Esophagus muscularis mucosa (tissue), 4 donors: ENCODE results near the gene PPP1R37. TPM values are rescaled to one million over a fixed set of nuclear protein-coding genes. Genes with fewer than 3 reads are reported as not detected.

Experiments used
- DNase-seq: peaks from one replicate; pipeline ENCODE4 v3.0.0-alpha.2; 2017; ENCODE audit errors: extremely low spot score
- H3K27ac ChIP-seq, 4 donors: fragments of 200-600 bp; sonication (generic); replicated peaks in 1 of 4; 1 replicate in 3 of 4; 2 replicates in 1 of 4; pipeline ENCODE4 v1.5.1; 2016 to 2019; ENCODE audit warnings: mild to moderate bottlenecking in 1 of 4
- H3K27me3 ChIP-seq, 4 donors: fragments of 200-600 bp; sonication (generic); one replicate each; pipeline versions ENCODE4 v1.5.1 to v1.6.0; 2016 to 2019
- H3K36me3 ChIP-seq, 4 donors: fragments of 200-600 bp; sonication (generic); one replicate each; pipeline ENCODE4 v1.5.1; 2016 to 2019
- H3K4me1 ChIP-seq, 4 donors: fragments of 200-600 bp; sonication (generic); one replicate each; pipeline ENCODE4 v1.5.1; 2016 to 2019
- H3K4me3 ChIP-seq, 4 donors: fragments of 200-600 bp; sonication (generic); 1 replicate in 2 of 4; 2 replicates in 2 of 4; pipeline ENCODE4 v1.5.1; 2016 to 2019; ENCODE audit warnings: mild to moderate bottlenecking in 4 of 4, moderate library complexity in 1 of 4
- H3K9me3 ChIP-seq, 4 donors: fragments of 200-600 bp; sonication (generic); 1 replicate in 3 of 4; 2 replicates in 1 of 4; pipeline ENCODE4 v1.5.1; 2016 to 2019
- EP300 ChIP-seq: sonication (generic); formaldehyde crosslinking; IDR thresholded peaks from one replicate; pipeline ENCODE4 v1.6.1; 2017; ENCODE audit warnings: antibody characterized with exemption
- POLR2A ChIP-seq: fragments of 450-650 bp; IDR thresholded peaks from one replicate; pipeline ENCODE4 v1.6.1; 2017; ENCODE audit warnings: antibody characterized with exemption, moderate library complexity, mild to moderate bottlenecking, low read depth
- POLR2AphosphoS5 ChIP-seq, 2 donors: sonication (generic); formaldehyde crosslinking; IDR thresholded peaks; one replicate each; pipeline ENCODE4 v1.6.1; 2017; ENCODE audit warnings: antibody characterized with exemption in 2 of 2
- WGBS: methylation state at CpG from one replicate; pipeline ENCODE4 v1.1.5; 2018; 5-methylcytosine and 5-hydroxymethylcytosine counted together
- intact Hi-C: fragments of 100-400 bp; cut with DNase I; formaldehyde crosslinking; loops from one replicate; pipeline ENCODE4 v1.15.1; 2023
- total RNA-seq, 4 donors: library from RNA; depleted of rRNA; stranded (reverse); fragments of >200 nt; gene quantifications; one replicate each; pipeline versions ENCODE4 v1.1.0 to v1.2.1, GENCODE V29; 2016
- TF ChIP-seq, protein P1 (sequence below), 3 experiments: fragments of 200-600 bp in 2 of 3; fragments of 450-650 bp in 1 of 3; sonication (generic) in 2 of 3; IDR thresholded peaks; one replicate each; pipeline ENCODE4 v1.5.1; 2017 to 2019; ENCODE audit warnings: antibody characterized with exemption in 3 of 3, mild to moderate bottlenecking in 2 of 3, moderate library complexity in 1 of 3

The PPP1R37 gene
- total RNA-seq, 4 donors from 2014 or later, result 21.0 to 46.7 (median 28.3) TPM

DNA sequence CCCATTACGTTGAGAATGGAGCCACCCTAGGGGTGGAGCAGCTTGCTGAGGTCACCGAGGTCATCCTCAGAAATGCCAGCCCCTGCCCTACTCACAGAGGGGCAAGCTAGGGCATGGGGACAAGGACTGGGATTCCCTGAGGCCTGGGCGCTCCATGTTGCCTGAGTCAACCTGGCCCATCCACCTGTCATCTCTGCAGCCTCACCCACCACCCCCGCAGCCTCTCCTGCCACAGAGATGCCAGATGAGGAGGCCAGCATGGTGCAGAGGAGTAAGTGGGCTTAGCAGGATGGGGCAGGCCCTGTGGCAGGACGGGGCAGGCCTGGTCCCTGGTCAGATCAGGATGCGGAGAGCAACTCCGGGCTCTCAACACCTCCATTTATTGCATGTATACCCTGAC, 58.3 kb downstream of the PPP1R37 start:
- TF ChIP-seq, protein P1, sequence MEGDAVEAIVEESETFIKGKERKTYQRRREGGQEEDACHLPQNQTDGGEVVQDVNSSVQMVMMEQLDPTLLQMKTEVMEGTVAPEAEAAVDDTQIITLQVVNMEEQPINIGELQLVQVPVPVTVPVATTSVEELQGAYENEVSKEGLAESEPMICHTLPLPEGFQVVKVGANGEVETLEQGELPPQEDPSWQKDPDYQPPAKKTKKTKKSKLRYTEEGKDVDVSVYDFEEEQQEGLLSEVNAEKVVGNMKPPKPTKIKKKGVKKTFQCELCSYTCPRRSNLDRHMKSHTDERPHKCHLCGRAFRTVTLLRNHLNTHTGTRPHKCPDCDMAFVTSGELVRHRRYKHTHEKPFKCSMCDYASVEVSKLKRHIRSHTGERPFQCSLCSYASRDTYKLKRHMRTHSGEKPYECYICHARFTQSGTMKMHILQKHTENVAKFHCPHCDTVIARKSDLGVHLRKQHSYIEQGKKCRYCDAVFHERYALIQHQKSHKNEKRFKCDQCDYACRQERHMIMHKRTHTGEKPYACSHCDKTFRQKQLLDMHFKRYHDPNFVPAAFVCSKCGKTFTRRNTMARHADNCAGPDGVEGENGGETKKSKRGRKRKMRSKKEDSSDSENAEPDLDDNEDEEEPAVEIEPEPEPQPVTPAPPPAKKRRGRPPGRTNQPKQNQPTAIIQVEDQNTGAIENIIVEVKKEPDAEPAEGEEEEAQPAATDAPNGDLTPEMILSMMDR (IDR thresholded peaks at IDR 0.05), result no peak
- TF ChIP-seq EP300 (no peak), POLR2A (no peak), POLR2AphosphoS5 (IDR thresholded peaks at IDR 0.05) (no peak)
- no peak overlapping the region for H3K4me3 ChIP-seq
- H3K27me3 ChIP-seq, result peaks cover 0 to 58% (median 26%) of the 10 kb centered on the region in 4 donors
- no peaks in the 10 kb centered on the region for H3K9me3 ChIP-seq
- peaks cover 23 to 35% (median 29%) of the 10 kb centered on the region in 4 donors for H3K4me1 ChIP-seq
- peaks cover 0 to 21% (median 15%) of the 10 kb centered on the region in 4 donors for H3K36me3 ChIP-seq
- H3K27ac ChIP-seq, result no peak overlapping the region
- 83% methylated on average over 6 of the region's 7 CpGs for WGBS
- intact Hi-C loops, result no loop called here
- DNase-seq, result no peak

DNA sequence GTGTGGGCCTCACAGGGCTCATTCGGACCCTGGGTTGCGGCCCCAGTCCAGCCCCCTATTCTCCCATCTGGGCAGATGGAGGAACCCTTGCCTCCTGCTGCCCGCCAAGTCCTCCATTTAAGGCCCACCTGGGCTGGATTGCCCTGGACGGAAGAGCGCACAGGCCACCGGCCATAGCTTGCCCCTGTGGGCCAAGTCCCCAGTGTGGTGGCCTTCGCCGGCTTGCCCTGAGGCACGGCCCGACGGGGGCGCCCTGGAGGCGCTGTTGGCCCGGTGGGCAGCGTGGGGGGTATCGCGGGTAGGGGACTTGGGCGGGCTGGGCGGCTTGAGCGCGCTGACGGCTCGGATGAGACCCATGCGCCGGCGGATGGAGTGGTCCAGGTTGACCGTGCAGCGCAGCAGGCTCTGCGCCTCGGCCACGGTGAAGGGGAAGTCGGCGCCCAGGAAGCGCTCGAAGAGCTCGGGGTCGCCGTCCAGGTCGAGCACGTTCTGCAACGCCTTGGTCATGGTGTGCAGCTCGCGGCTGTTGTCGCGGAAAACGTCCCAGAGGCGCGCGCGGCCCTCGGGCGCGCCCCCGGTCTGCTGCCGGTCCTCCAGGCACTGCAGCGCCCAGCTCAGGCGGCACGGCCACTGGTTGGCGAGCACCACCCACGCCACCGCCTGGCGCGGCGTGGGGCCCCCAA, 59.0 kb downstream of the PPP1R37 start:
- DNase-seq, result no peak
- Histone ChIP-seq H3K4me1 (peaks cover 23 to 35% (median 29%) of the 10 kb centered on the region in 4 donors), H3K27ac (no peak overlapping the region), H3K27me3 (peaks cover 0 to 64% (median 26%) of the 10 kb centered on the region in 4 donors), H3K4me3 (peak overlapping the region; percentile 32 to 52 (median 44)), H3K36me3 (peaks cover 0 to 14% (median 9%) of the 10 kb centered on the region in 4 donors), H3K9me3 (no peaks in the 10 kb centered on the region)
- no peak for TF ChIP-seq EP300
- no peak for TF ChIP-seq POLR2AphosphoS5 (IDR thresholded peaks at IDR 0.05)
- TF ChIP-seq, protein P1 (IDR thresholded peaks at IDR 0.05), result no peak
- TF ChIP-seq POLR2A, result no peak
- intact Hi-C loops, result no loop called here
- 17% methylated on average over 23 of the region's 64 CpGs for WGBS

DNA sequence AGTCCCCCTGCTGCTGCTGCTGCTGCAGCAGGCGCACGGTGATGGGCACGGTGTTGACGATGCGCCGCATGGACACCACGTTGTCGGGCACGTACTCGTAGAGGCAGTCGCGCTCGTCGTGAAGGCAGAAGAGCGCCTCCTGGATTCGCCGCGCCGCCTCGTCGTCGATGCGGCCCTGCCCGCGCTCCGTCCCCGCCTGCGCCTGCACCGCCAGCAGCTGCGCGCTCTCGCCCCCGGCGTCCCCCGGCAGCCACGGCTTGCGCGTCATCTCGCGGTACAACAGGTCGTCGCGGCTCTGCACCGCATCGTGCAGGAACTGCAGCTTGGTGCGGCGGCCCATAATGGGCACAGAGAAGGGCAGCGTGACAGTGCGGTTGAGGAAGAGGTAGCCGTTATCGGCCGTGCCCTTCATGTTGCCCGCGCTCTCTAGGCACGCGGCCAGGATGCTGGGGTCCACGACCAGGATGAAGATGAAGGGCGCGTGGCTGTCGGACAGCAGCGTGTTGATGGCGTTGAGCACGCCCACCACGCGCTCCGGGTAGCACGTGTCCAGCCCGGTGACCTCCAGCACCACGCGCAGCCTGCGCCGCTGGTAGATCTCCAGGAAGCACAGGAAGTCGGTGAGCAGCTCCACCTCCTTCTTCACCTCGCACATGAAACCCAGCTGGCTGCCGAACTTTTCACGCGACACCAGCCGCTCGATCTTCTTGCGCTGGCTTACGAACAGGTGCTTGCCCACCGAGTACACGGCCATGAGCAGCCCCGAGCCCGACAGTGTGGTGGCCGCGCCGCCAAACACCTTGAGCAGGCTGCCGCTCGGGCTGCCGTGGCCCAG, 59.7 kb downstream of the PPP1R37 start:
- H3K9me3 ChIP-seq, result no peaks in the 10 kb centered on the region
- H3K4me3 ChIP-seq, result peak overlapping the region; percentile 32 to 52 (median 44)
- peaks cover 23 to 35% (median 29%) of the 10 kb centered on the region in 4 donors for H3K4me1 ChIP-seq
- no peak overlapping the region for H3K27ac ChIP-seq
- peaks cover 0 to 71% (median 26%) of the 10 kb centered on the region in 4 donors for H3K27me3 ChIP-seq
- 3% methylated on average over 35 of the region's 91 CpGs for WGBS
- H3K36me3 ChIP-seq, result peaks cover 0 to 7% (median 2%) of the 10 kb centered on the region in 4 donors
- no peak for DNase-seq
- intact Hi-C loops, result no loop called here
- TF ChIP-seq POLR2AphosphoS5 (IDR thresholded peaks at IDR 0.05) (peak in 1 of 2 donors; percentile 45), POLR2A (no peak), EP300 (no peak)
- TF ChIP-seq, protein P1 (IDR thresholded peaks at IDR 0.05), result no peak

DNA sequence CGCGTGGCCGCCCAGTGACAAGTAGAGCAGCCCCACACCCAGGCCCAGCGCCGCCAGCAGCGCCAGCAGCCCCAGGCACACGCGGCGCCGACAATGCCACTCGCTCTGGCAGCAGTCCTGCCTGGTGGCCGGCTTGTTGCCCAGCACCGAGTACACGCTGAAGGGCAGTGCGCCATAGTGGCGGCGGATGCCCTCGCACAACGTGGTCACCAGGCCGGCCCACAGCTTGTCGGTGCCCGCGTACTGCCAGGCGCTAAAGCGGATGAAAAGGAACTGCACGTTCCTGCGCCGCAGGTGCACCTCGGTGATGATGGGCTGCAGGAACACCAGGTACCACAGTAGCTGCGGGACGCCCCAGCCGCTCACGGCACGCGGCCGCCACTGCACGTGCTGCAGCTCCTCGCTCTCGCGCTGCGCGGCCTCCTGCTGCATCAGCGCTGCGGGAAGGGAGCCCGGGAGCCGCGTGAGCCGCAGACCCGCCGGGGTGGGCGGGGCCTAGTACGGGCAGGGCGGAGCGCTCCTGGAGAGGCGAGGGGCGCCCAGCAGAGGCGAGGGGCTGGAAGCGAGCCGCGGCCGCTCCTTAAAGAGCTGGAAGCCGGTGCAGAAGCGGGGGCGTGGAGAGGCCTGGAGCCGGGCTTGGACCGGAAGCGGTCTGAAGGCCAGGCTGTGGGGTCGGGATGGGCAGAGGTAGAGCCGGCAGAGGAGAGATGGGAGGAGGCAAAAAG, 60.5 kb downstream of the PPP1R37 start:
- no peak for DNase-seq
- Histone ChIP-seq H3K27ac (no peak overlapping the region), H3K27me3 (peaks cover 0 to 79% (median 28%) of the 10 kb centered on the region in 4 donors), H3K4me3 (peak overlapping the region; percentile 32 to 52 (median 44)), H3K4me1 (peaks cover 23 to 35% (median 29%) of the 10 kb centered on the region in 4 donors), H3K9me3 (no peaks in the 10 kb centered on the region), H3K36me3 (peaks cover 0 to 2% (median under 1%) of the 10 kb centered on the region in 4 donors)
- no peak for TF ChIP-seq EP300
- TF ChIP-seq, protein P1 (IDR thresholded peaks at IDR 0.05), result no peak
- TF ChIP-seq POLR2AphosphoS5 (IDR thresholded peaks at IDR 0.05), result peak in 1 of 2 donors; percentile 49
- TF ChIP-seq POLR2A, result no peak
- intact Hi-C loops, result no loop called here
- 2% methylated on average over 44 of the region's 69 CpGs for WGBS
